ENCODE results near the gene KIRREL2. TPM values are rescaled to one million over a fixed set of nuclear protein-coding genes. Genes with fewer than 3 reads are reported as not detected.

KIRREL2 gene
- total RNA-seq, 1 donor from 2014 or later, result 0.12 TPM

GRCh38 chr19:35911790-35912189 is 55.1 kb downstream of the KIRREL2 start:
- peaks cover 5% of the 10 kb centered on the region for H3K4me1 ChIP-seq
- ATAC-seq (peak in 1 of 2 donors; percentile 6), DNase-seq (peak; percentile 58)
- no peak for TF ChIP-seq CTCF (IDR thresholded peaks at IDR 0.05)
- no peak overlapping the region for H3K27ac ChIP-seq
- no peak overlapping the region for H3K4me3 ChIP-seq
- H3K27me3 ChIP-seq (ENCODE audit: low read depth), result peaks cover 4% of the 10 kb centered on the region
- no peaks in the 10 kb centered on the region for H3K9me3 ChIP-seq
- intact Hi-C loops (cut with DNase I), result no loop called here
- no peaks in the 10 kb centered on the region for H3K36me3 ChIP-seq

GRCh38 chr19:35913589-35913988 is 56.9 kb downstream of the KIRREL2 start:
- H3K27me3 ChIP-seq (ENCODE audit: low read depth), result peaks cover 4% of the 10 kb centered on the region
- H3K27ac ChIP-seq, result peak overlapping the region; percentile 11
- DNase-seq, result no peak
- no peaks in the 10 kb centered on the region for H3K36me3 ChIP-seq
- TF ChIP-seq CTCF (IDR thresholded peaks at IDR 0.05), result no peak
- intact Hi-C loops (cut with DNase I), result no loop called here
- H3K4me3 ChIP-seq, result no peak overlapping the region
- H3K9me3 ChIP-seq, result no peaks in the 10 kb centered on the region
- ATAC-seq, result no peak
- H3K4me1 ChIP-seq, result peaks cover 4% of the 10 kb centered on the region

- Histone ChIP-seq H3K9me3 (no peaks in the 10 kb centered on the region), H3K4me3 (no peak overlapping the region), H3K36me3 (no peaks in the 10 kb centered on the region), H3K27ac (no peak overlapping the region), H3K4me1 (no peaks in the 10 kb centered on the region), H3K27me3 (ENCODE audit: low read depth) (peaks cover 4% of the 10 kb centered on the region)
- DNase-seq (no peak), ATAC-seq (no peak)
- TF ChIP-seq CTCF (IDR thresholded peaks at IDR 0.05), result no peak
- intact Hi-C loops (cut with DNase I), result no loop called here
These were observed 58.7 kb downstream of the KIRREL2 start for GRCh38 chr19:35915443-35915842.

Other genes with a start within 250 kb of the KIRREL2 start
- gene HAUS5, start 244.2 kb upstream of the KIRREL2 start, total RNA-seq, result 9.1 TPM
- gene RBM42, start 227.9 kb upstream of the KIRREL2 start, total RNA-seq, result 56.1 TPM
- 1.1 TPM for gene ETV2, start 215.2 kb upstream of the KIRREL2 start, total RNA-seq
- 267 TPM for gene COX6B1, start 208.6 kb upstream of the KIRREL2 start, total RNA-seq
- not detected for gene UPK1A, start 190.4 kb upstream of the KIRREL2 start, total RNA-seq
- gene ZBTB32, start 152.4 kb upstream of the KIRREL2 start, total RNA-seq, result 0.21 TPM
- gene KMT2B, start 138.9 kb upstream of the KIRREL2 start, total RNA-seq, result 37.2 TPM
- 17.1 TPM for gene IGFLR1, start 114.5 kb upstream of the KIRREL2 start, total RNA-seq
- gene U2AF1L4, start 111.5 kb upstream of the KIRREL2 start, total RNA-seq, result 20.3 TPM
- gene PSENEN, start 111.3 kb upstream of the KIRREL2 start, total RNA-seq, result 60.0 TPM
- gene LIN37, start 108.3 kb upstream of the KIRREL2 start, total RNA-seq, result 7.2 TPM
- 29.4 TPM for gene HSPB6, start 99.9 kb upstream of the KIRREL2 start, total RNA-seq
- gene PROSER3, start 98.7 kb upstream of the KIRREL2 start, total RNA-seq, result 20.8 TPM
- gene ARHGAP33, start 81.3 kb upstream of the KIRREL2 start, total RNA-seq, result 13.1 TPM
- gene PRODH2, start 44.1 kb upstream of the KIRREL2 start, total RNA-seq, result not detected
- gene NPHS1, start 4.4 kb upstream of the KIRREL2 start, total RNA-seq, result not detected
- gene APLP1, start 11.7 kb downstream of the KIRREL2 start, total RNA-seq, result 2.1 TPM
- 17.2 TPM for gene NFKBID, start 43.6 kb downstream of the KIRREL2 start, total RNA-seq
- gene HCST, start 45.6 kb downstream of the KIRREL2 start, total RNA-seq, result 43.3 TPM
- 460 TPM for gene TYROBP, start 51.4 kb downstream of the KIRREL2 start, total RNA-seq
- gene LRFN3, start 79.5 kb downstream of the KIRREL2 start, total RNA-seq, result 14.6 TPM
- gene SDHAF1, start 138.3 kb downstream of the KIRREL2 start, total RNA-seq, result 14.4 TPM
- 8.9 TPM for gene SYNE4, start 151.9 kb downstream of the KIRREL2 start, total RNA-seq
- gene ALKBH6, start 157.3 kb downstream of the KIRREL2 start, total RNA-seq, result 21.0 TPM
- 8.1 TPM for gene CLIP3, start 176.0 kb downstream of the KIRREL2 start, total RNA-seq
- gene THAP8, start 197.4 kb downstream of the KIRREL2 start, total RNA-seq, result 5.5 TPM
- 1.3 TPM for gene WDR62, start 198.0 kb downstream of the KIRREL2 start, total RNA-seq

Measured in lower lobe of right lung (tissue), 2 donors.